Left ventricle myocardium superior (tissue), 1 donor: ENCODE results near the gene SIX1. TPM values are rescaled to one million over a fixed set of nuclear protein-coding genes. Genes with fewer than 3 reads are reported as not detected.

Experiments
- ATAC-seq: fragments of 200-7000 bp; cut with Tn5 transposase; one replicate; pipeline ENCODE4 v1.9.1; 2020; ENCODE audit warnings: mild to moderate bottlenecking, moderate library complexity
- DNase-seq: peaks from one replicate; pipeline ENCODE4 v3.0.0-alpha.2; 2020
- intact Hi-C: fragments of 100-400 bp; cut with micrococcal nuclease; formaldehyde crosslinking; loops from one replicate; pipeline ENCODE4 v1.11.0; 2022
- total RNA-seq: library from RNA; stranded (reverse); fragmentation: NEBNext Ultra II Directional; extraction: Animal tissue kit (Norgen Biotek cat#: 25700); gene quantifications from one replicate; pipeline ENCODE4 v1.2.1, GENCODE V29; 2021
- donor health status: DM: no; HTN: yes; CAD: no; lungs with severe emphysema.

The SIX1 gene
- total RNA-seq, 1 donor from 2014 or later, result not detected

- intact Hi-C loops, result no loop called here
- ATAC-seq (no peak), DNase-seq (no peak)
These were observed 31.0 kb downstream of the SIX1 start for GRCh38 chr14:60618241-60618640.

DNA sequence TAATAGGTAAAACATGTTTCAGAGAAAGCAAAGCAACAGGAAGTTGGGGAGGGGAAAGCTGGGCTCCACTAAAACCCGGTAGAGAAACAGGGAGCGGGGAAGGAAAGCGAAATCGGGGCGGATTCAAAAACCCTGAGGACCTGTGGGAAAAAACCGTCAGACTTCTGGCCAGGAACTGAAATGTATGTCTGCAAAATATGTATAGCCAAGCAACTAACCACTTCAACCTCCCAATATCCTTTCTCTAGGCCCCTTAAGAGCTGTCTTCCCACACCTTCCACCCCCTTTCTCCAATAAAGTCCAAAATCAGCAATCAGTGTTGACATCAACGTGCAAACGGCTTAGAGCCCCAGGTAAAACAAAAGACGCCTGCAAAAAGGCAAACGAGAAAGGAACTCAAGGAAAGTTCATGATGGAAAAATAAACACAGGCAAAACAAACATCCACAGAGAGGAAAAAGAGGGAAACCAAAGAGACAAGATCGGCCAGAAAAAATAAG lies 32.8 kb downstream of the SIX1 start:
- no peak for ATAC-seq

GRCh38 chr14:60602291-60602690 lies 47.0 kb downstream of the SIX1 start:
- intact Hi-C loops, result no loop called here
- DNase-seq (no peak), ATAC-seq (no peak)

More for the DNA sequence above, 32.8 kb downstream of the SIX1 start:
- intact Hi-C loops, result no loop called here
- no peak for DNase-seq

DNA sequence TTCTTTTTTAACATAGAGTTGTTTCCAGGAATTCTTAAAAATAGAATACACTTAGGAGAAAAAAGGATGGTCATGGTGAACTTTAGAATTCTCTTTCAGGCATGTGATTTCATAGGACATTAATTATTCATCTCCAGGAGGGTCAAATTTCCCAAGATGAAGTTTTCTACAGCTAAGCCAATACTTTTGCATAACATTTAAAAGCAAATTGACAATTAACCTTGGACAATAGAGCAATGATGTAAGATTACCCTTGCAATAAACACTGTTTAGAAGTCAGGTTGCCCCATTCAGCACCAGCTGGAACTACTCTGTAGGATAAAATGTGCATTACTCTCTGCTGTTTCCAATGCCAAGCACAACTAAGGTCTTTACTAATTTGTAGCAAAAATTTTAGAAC lies 49.5 kb downstream of the SIX1 start:
- DNase-seq, result no peak

GRCh38 chr14:60596139-60596538 lies 53.1 kb downstream of the SIX1 start:
- no peak for DNase-seq
- ATAC-seq, result no peak
- intact Hi-C loops, result no loop called here

More for the DNA sequence above, 49.5 kb downstream of the SIX1 start:
- intact Hi-C loops, result no loop called here
- ATAC-seq, result no peak

DNA sequence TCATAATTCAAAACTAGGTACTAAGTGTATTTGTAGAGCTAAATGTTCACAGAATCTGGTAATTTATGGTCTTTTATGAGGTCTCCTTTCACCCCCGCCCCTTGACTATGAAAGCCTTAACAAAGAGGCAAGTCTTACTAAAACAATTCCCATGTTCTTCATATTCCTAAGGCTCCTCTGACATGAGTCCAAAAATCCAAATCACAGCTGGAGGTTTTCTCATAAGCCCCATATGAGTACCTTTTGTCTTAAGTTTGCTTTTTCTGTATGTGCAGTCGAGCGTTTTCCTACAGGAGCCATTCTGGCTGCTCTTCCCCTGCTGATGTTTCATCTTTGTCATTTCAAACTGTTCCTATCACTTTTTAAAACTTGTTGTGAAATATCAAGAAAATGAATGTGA lies 55.2 kb downstream of the SIX1 start:
- DNase-seq (no peak), ATAC-seq (no peak)
- intact Hi-C loops, result no loop called here

Other genes starting within 250 kb of the SIX1 start
- not detected for gene C14orf39, start 163.4 kb downstream of the SIX1 start, total RNA-seq
- gene SIX6, start 140.3 kb downstream of the SIX1 start, total RNA-seq, result not detected
- 1.6 TPM for gene SIX4, start 74.9 kb upstream of the SIX1 start, total RNA-seq
- gene MNAT1, start 85.3 kb upstream of the SIX1 start, total RNA-seq, result 25.8 TPM